Measurements from ENCODE around the gene CD4. TPM values are rescaled to one million over a fixed set of nuclear protein-coding genes. Genes with fewer than 3 reads are reported as not detected.
A peak's percentile ranks its signal among the peaks of the same experiment; 100 is the strongest.

The CD4 gene
- total RNA-seq, 1 donor = not detected

DNA sequence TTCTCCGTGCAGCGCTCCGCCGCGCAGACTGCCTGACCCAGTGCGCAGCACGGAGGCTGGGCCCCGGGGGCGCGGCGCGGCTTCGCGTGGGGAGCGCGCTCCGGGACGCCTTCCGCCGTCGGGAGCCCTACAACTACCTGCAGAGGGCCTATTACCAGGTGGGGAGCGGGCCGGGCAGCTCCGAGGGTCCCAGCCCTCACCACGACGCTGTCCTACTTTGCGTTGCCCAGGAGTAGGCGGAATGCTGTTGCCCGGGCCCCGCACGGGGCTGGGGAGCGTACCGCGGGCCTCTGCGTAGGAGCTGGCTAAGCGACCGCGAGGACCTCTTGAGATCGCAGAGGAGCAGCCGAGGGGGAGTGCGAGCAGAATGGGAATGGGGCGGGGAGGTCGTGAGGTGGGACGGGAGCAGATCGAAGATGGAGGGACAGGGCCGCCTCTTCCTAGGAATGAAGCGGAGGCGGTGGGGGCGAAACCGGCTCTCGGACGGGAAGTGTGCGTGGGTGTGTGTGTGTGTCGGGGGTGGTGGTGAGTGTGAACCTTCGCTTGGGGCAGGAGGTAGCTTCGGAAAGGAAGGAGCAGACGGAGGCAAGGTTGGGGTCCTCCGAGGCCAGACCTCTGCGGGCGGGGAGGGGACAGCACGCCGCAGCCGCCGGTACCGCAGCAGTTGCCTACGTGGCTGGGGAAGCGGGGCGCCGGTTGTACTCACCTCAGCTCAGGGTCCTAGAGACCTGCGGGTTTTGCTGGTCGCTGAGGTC lies 39.6 kb downstream of the CD4 start:
- TF ChIP-seq, protein P1, sequence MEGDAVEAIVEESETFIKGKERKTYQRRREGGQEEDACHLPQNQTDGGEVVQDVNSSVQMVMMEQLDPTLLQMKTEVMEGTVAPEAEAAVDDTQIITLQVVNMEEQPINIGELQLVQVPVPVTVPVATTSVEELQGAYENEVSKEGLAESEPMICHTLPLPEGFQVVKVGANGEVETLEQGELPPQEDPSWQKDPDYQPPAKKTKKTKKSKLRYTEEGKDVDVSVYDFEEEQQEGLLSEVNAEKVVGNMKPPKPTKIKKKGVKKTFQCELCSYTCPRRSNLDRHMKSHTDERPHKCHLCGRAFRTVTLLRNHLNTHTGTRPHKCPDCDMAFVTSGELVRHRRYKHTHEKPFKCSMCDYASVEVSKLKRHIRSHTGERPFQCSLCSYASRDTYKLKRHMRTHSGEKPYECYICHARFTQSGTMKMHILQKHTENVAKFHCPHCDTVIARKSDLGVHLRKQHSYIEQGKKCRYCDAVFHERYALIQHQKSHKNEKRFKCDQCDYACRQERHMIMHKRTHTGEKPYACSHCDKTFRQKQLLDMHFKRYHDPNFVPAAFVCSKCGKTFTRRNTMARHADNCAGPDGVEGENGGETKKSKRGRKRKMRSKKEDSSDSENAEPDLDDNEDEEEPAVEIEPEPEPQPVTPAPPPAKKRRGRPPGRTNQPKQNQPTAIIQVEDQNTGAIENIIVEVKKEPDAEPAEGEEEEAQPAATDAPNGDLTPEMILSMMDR (IDR thresholded peaks at IDR 0.05; ENCODE audit: insufficient read depth, low read length) = no peak
- DNase-seq (ENCODE audit: low read depth) = peak; percentile 51
- peak overlapping the region; percentile 85 for H3K4me3 ChIP-seq (ENCODE audit: low read depth, low read length)

DNA sequence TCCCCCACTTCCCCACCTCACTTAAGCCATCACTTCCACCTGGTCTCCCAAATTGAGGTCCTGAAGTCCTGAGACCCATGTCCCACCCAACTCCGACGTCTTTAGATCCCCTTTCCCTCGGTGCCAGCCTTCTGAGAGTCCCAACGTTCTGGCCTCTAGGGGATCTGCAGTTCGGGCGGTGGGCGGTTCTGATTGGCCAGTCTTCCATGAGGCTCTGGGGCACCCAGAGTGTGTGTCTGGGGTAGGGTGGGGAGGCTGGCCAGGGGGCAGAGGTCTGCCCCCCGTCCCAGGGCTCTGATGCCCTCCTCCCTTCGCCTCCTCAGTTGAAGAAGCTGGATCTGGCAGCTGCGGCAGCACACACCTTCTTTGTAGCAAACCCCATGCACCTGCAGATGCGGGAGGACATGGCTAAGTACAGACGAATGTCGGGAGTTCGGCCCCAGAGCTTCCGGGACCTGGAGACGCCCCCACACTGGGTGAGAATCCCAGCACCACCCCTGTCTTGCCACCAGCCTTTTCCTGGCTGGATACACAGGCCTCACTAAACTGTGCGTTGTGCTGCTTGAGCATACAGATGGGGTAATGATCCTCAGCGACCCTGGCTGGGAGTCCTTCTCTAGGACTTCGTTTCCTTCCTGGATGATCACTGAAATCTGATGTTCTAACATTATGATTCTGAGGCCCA lies 40.4 kb downstream of the CD4 start:
- no peak for DNase-seq (ENCODE audit: low read depth)
- TF ChIP-seq, protein P1 (IDR thresholded peaks at IDR 0.05; ENCODE audit: insufficient read depth, low read length) = peak; percentile 37
- peak overlapping the region; percentile 85 for H3K4me3 ChIP-seq (ENCODE audit: low read depth, low read length)

DNA sequence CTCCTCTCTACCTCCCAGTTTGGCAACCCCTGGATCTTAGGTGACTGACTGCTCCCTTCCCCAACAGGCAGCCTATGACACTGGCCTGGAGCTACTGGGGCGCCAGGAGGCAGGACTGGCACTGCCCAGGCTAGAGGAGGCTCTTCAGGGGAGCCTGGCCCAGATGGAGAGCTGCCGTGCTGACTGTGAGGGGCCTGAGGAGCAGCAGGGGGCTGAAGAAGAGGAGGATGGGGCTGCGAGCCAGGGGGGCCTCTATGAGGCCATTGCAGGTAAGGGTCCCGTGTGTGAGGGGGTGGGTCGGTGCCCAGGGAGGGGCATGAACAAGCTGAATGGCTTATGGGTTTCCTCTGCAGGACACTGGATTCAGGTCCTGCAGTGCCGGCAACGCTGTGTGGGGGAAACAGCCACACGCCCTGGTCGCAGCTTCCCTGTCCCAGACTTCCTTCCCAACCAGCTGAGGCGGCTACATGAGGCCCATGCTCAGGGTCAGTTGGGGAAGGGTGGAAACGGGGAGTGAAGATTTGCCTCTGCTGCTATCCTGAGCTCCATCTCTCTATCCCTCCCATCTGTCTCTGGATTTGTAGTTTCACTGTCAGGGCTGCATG lies 41.1 kb downstream of the CD4 start:
- TF ChIP-seq, protein P1 (IDR thresholded peaks at IDR 0.05; ENCODE audit: insufficient read depth, low read length) = no peak
- DNase-seq (ENCODE audit: low read depth) = no peak
- peak overlapping the region; percentile 85 for H3K4me3 ChIP-seq (ENCODE audit: low read depth, low read length)

DNA sequence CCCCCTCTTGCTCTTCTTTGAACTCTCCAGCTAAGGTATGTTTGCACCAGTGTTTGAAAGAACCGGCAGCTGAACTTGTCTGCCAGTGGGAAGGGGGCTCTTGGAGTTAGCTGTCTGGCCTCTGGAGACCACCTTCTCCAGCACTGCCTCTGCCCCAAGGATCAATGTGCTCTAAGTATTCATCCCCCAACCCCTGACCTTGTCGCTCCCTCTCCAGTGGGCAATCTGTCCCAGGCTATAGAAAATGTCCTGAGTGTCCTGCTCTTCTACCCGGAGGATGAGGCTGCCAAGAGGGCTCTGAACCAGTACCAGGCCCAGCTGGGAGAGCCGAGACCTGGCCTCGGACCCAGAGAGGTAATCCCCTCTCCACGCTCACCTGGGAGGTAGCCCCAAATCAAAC lies 41.7 kb downstream of the CD4 start:
- TF ChIP-seq, protein P1 (IDR thresholded peaks at IDR 0.05; ENCODE audit: insufficient read depth, low read length) = no peak
- H3K4me3 ChIP-seq (ENCODE audit: low read depth, low read length) = no peak overlapping the region
- no peak for DNase-seq (ENCODE audit: low read depth)

DNA sequence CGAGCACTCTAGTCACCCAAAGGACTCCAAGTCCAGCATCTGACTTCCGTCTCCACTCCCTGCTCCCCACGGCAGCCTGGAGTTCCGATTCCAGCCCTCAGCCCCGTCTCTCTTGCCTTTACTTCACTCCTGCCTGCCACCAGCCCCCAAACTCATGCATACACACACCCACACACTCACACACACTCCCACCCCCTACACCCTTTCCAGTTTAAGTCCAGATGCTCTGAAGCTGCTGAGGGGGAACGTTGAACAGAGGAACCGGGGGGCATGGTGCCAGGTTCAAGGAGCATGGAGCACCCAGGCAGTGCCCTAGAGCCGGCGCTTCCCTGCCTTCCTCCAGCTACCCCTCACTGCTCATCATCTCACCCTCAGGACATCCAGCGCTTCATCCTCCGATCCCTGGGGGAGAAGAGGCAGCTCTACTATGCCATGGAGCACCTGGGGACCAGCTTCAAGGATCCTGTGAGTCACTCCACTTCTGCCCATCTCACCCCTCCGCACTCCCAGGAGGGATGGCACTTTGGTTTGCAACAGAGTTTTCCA lies 42.2 kb downstream of the CD4 start:
- TF ChIP-seq, protein P1 (IDR thresholded peaks at IDR 0.05; ENCODE audit: insufficient read depth, low read length) = no peak
- no peak overlapping the region for H3K4me3 ChIP-seq (ENCODE audit: low read depth, low read length)
- DNase-seq (ENCODE audit: low read depth) = no peak

DNA sequence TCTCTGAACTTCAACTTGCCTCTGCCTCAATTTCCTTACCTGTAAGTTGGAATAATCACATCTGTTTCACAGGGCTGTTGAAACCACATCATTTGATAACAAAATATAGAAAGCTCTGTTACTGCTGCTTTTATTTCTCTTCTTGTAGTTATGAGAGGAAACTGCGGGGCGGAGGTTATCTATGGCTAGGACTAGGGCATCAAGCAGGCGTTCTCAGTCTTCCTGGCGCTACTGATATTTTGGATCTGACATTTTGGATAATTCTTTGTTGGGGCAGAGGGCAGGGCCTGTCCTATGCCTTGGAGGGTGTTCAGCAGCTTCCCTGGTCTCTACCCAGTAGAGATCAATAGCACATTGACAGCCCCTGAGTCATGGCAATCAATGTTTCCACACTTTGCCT lies 42.8 kb downstream of the CD4 start:
- no peak overlapping the region for H3K4me3 ChIP-seq (ENCODE audit: low read depth, low read length)
- DNase-seq (ENCODE audit: low read depth) = no peak
- TF ChIP-seq, protein P1 (IDR thresholded peaks at IDR 0.05; ENCODE audit: insufficient read depth, low read length) = no peak
